Brain microvascular endothelial cell (primary cell): Measurements from ENCODE around the gene SLAIN2.

Experiments
- DNase-seq: peaks from one replicate; pipeline ENCODE4 v3.0.0-alpha.2; 2020
- H3K27ac ChIP-seq: fragments of 250-450 bp; sonication (Bioruptor Pico); 2 replicates; pipeline ENCODE4 v1.5.1; 2020; ENCODE audit warnings: mild to moderate bottlenecking, moderate library complexity
- H3K27me3 ChIP-seq: fragments of 250-450 bp; sonication (Bioruptor Pico); replicated peaks from 2 replicates; pipeline ENCODE4 v1.5.1; 2020; ENCODE audit warnings: mild to moderate bottlenecking
- H3K36me3 ChIP-seq: fragments of 250-450 bp; sonication (Bioruptor Pico); replicated peaks from 2 replicates; pipeline ENCODE4 v1.5.1; 2020; ENCODE audit warnings: mild to moderate bottlenecking
- H3K4me3 ChIP-seq: 2 replicates; pipeline ENCODE4 v1.5.1; 2011; ENCODE audit warnings: low read depth, mild to moderate bottlenecking, control low read depth, low read length, moderate library complexity
- in situ Hi-C: cut with HindIII; loops from 2 replicates; pipeline ENCODE4 v1.10.0; 2017; ENCODE audit warnings: low sequenced_read_pairs, low pct_ligation_motif_present
- TF ChIP-seq, protein P1 (sequence below): IDR thresholded peaks from 2 replicates; pipeline ENCODE4 v1.5.1; 2011; ENCODE audit warnings: low read depth, mild to moderate bottlenecking, moderate library complexity, low read length, control low read depth, inconsistent platforms; ENCODE audit errors: missing control alignments

SLAIN2 gene

DNA sequence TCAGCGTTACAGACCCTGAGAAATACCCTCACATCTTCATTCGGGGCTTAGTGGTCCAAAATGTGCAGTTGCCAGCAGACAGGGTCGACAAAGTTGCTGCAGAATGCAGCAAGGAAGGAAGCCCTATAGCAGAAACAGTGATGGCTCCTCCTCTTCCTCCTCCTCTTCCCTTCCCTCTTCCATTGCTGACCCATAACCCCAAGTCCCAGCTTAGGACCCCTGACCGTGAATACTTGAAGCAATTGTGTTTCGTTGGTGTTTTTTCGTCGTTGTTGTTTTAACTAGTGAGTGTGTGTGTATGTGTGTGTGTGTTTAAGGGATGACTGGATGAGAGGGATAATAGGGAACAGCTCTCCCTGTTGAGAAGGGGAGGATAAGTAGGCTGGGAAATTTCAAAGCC, 69.5 kb downstream of the SLAIN2 start:
- Histone ChIP-seq H3K36me3 (peaks cover 6% of the 10 kb centered on the region), H3K27ac (no peak overlapping the region), H3K4me3 (no peak overlapping the region), H3K27me3 (no peaks in the 10 kb centered on the region)
- in situ Hi-C loops: no loop called here
- TF ChIP-seq, protein P1, sequence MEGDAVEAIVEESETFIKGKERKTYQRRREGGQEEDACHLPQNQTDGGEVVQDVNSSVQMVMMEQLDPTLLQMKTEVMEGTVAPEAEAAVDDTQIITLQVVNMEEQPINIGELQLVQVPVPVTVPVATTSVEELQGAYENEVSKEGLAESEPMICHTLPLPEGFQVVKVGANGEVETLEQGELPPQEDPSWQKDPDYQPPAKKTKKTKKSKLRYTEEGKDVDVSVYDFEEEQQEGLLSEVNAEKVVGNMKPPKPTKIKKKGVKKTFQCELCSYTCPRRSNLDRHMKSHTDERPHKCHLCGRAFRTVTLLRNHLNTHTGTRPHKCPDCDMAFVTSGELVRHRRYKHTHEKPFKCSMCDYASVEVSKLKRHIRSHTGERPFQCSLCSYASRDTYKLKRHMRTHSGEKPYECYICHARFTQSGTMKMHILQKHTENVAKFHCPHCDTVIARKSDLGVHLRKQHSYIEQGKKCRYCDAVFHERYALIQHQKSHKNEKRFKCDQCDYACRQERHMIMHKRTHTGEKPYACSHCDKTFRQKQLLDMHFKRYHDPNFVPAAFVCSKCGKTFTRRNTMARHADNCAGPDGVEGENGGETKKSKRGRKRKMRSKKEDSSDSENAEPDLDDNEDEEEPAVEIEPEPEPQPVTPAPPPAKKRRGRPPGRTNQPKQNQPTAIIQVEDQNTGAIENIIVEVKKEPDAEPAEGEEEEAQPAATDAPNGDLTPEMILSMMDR: no peak
- DNase-seq: no peak

DNA sequence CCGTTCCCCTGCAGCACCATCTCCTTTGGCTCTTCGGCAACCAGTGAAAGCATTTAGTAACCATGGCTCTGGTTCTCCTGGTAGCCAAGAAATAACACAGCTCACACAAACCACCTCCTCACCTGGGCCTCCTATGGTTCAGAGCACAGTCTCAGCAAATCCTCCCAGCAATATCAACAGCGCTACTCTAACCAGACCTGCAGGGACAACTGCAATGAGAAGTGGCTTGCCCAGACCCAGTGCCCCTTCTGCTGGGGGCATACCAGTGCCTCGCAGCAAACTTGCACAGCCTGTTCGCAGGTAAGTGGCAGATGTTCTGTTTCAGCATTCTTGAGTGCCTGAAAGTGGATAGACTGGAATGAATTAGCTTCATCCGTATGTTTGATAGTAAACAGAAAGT, 78.8 kb downstream of the SLAIN2 start:
- in situ Hi-C loops: no loop called here
- H3K36me3 ChIP-seq: peaks cover 17% of the 10 kb centered on the region
- TF ChIP-seq, protein P1: no peak

DNA sequence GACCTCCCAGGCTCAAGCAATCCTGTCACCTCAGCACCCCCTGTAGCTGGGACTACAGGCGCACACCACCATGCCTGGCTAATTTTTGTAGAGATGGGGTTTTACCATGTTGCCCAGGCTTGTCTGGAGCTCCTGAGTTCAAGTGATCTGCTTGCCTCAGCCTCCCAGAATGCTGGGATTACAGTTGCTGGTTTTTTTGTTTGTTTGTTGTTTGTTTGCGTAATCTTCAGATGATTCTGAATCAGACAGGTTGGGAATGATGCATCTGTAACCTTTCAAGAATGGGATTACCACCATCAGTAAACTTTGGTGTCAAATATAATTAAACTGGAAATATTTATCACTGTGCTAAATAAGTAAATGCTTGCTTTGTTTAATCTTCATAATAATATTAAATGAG, 79.8 kb downstream of the SLAIN2 start:
- TF ChIP-seq, protein P1: no peak
- in situ Hi-C loops: no loop called here

More for the DNA sequence above, 78.8 kb downstream of the SLAIN2 start:
- no peak for DNase-seq
- Histone ChIP-seq H3K27ac (no peak overlapping the region), H3K4me3 (no peak overlapping the region), H3K27me3 (no peaks in the 10 kb centered on the region)

DNA sequence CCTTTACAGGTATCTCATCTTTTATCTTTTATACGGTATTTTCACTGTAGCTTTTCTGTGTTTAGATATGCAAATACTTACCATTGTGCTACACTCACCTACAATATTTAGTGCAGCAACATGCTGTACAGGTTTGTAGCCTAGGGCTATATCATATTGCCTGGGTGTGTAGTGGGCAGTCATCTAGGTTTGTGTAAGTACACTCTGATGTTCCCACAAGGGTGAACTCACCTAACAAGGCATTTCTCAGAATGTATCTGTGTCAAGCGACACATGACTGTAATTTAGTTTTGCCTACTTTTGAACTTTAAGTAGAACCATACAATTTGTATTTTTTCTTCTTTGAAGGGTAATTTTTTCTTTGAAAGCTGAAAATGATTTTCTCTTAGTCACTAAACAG, 87.6 kb downstream of the SLAIN2 start:
- H3K27me3 ChIP-seq: no peaks in the 10 kb centered on the region
- H3K27ac ChIP-seq: no peak overlapping the region
- no peak for DNase-seq
- in situ Hi-C loops: no loop called here
- no peak overlapping the region for H3K4me3 ChIP-seq
- TF ChIP-seq, protein P1: no peak
- H3K36me3 ChIP-seq: no peaks in the 10 kb centered on the region

More for the DNA sequence above, 79.8 kb downstream of the SLAIN2 start:
- Histone ChIP-seq H3K27ac (no peak overlapping the region), H3K36me3 (peaks cover 17% of the 10 kb centered on the region), H3K4me3 (no peak overlapping the region), H3K27me3 (no peaks in the 10 kb centered on the region)
- DNase-seq: no peak

DNA sequence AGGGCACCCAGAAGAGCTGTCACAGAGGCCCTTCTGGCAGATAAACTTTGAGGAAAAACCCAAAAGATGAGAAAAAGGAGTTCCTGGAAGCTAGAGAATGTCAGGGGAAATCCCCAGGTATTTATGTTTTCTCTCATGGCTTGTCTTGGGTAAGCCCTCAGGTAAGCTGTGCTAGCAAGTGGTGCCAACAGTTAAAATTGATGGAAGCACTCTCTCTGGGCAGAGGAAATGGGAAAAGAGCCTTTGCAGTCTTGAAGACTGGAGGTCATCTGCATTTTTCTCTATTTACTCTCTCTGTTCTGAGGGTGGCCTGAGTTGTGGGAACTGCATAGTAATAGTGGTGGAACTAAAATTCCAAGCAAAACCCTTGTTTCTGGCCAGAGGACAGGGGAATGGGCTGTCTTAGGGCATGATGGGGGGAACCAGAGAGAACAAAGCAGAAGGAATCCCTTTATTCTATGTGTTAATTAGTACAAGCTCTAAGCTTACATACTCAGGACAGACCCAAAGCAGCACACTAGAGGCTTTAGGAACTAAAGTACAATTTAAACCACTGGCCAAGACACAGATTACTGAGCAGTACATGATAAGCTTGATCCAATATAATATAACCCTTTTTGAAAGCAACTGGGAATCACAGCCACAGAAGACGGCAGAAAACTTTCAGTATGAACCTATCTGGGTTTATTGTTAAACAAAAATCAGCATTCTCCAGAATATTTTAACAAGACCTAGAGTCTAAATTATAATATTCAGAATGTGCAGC, 88.6 kb downstream of the SLAIN2 start:
- no peak overlapping the region for H3K4me3 ChIP-seq
- DNase-seq: no peak
- no peak overlapping the region for H3K27ac ChIP-seq
- no peaks in the 10 kb centered on the region for H3K36me3 ChIP-seq
- H3K27me3 ChIP-seq: no peaks in the 10 kb centered on the region
- TF ChIP-seq, protein P1: no peak
- in situ Hi-C loops: no loop called here

DNA sequence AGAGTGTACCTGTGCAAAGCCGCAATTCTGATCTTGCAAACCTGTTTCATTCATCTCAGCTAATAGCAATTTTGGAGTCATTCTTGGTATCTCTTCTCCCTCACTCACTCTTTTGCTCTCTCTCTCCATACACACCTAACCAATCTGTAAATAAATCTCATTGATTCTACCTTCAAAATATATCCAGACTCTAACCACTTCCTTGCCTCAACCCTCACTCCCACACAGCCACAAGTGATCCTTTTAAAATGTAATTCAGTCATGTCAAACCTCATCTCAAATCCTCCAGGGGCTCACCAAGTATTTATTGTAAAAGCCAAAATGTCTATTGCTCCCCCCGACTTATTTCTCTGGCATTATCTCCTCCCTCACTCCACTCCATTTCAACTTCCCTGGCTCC, 90.1 kb downstream of the SLAIN2 start:
- no peaks in the 10 kb centered on the region for H3K27me3 ChIP-seq
- H3K4me3 ChIP-seq: no peak overlapping the region
- in situ Hi-C loops: no loop called here
- DNase-seq: no peak
- H3K36me3 ChIP-seq: no peaks in the 10 kb centered on the region
- TF ChIP-seq, protein P1: no peak
- no peak overlapping the region for H3K27ac ChIP-seq
